Vagina (tissue), 2 donors: ENCODE measurements around the gene CFAP68.

ENCODE experiments used
- CTCF ChIP-seq, 3 experiments: fragments of 450-650 bp in 2 of 3; fragments of 200-600 bp in 1 of 3; sonication (generic) in 1 of 3; IDR thresholded peaks; one replicate each; pipeline ENCODE4 v1.5.1; 2017 to 2019; ENCODE audit warnings: antibody characterized with exemption in 3 of 3, mild to moderate bottlenecking in 2 of 3, moderate library complexity in 2 of 3
- POLR2A ChIP-seq, 2 donors: fragments of 450-650 bp; IDR thresholded peaks; one replicate each; pipeline ENCODE4 v1.6.1; 2017; ENCODE audit warnings: antibody characterized with exemption in 2 of 2, mild to moderate bottlenecking in 2 of 2, moderate library complexity in 2 of 2
- POLR2AphosphoS5 ChIP-seq, 2 donors: sonication (generic); formaldehyde crosslinking; IDR thresholded peaks; one replicate each; pipeline ENCODE4 v1.9.0; 2017; ENCODE audit warnings: antibody characterized with exemption in 2 of 2, mild to moderate bottlenecking in 2 of 2, low read depth in 1 of 2; ENCODE audit not compliant: insufficient read depth in 1 of 2

- TF ChIP-seq POLR2AphosphoS5 (IDR thresholded peaks at IDR 0.05; ENCODE audit: insufficient read depth in 1 of 2, low read depth in 1 of 2) (no peak), CTCF (IDR thresholded peaks at IDR 0.05) (no peak), POLR2A (IDR thresholded peaks at IDR 0.05) (no peak)
Measured at GRCh38 chr11:111910676-111911562, 31.6 kb downstream of the CFAP68 start.
